ENCODE results near the gene CHST14. TPM values are rescaled to one million over a fixed set of nuclear protein-coding genes. Genes with fewer than 3 reads are reported as not detected.

Gene CHST14, protein sequence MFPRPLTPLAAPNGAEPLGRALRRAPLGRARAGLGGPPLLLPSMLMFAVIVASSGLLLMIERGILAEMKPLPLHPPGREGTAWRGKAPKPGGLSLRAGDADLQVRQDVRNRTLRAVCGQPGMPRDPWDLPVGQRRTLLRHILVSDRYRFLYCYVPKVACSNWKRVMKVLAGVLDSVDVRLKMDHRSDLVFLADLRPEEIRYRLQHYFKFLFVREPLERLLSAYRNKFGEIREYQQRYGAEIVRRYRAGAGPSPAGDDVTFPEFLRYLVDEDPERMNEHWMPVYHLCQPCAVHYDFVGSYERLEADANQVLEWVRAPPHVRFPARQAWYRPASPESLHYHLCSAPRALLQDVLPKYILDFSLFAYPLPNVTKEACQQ
- 10 to 100 TPM in 1 of 3 donors, 1 to 10 TPM in 2; 8.8 to 10.8 (median 9.3) TPM for total RNA-seq

DNA sequence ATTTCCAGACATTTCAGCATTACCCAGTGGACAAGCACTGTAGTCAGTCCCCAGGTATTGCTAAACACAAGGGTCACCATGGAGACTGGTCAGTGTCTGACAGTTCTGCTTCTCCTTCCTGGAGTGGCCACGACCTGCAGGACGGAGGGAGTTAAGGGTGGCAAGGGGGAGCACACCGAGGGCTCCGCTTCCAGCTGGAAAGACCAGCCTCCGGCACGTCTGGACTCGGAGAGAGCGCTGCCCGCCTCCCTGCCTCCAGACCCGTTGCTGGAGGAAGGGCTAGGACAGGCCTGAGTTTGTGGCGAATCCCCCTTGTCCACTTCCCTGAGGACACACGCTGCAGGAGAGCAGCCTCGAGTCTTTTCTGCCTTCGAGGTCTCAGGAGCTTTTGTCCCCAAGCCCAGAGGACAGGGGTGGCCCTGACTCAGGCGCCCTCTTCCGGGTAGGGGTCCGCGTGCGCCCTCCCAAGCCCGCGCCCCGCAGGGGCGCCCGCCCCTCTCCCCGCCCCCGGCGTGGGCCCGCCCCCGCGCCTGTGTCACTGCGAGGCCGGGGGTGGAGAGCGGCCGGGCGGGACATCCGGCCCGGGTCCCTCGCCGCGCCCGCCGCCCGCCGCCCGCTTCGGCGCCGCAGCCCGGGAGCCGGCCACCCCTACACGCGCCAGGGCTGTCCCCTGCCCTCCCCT, at the start of gene CHST14:
CHST14 (plus strand) TSS at position 562 of the 682 bp plus-strand sequence. CDS start 230 bp downstream, outside the sequence.
- DNase-seq (ENCODE audit: low spot score in 2 of 2), result peak in 1 of 2 donors; percentile 26
- intact Hi-C loops (cut with DNase I; ENCODE audit: low total_unique reads), result no loop called here

DNA sequence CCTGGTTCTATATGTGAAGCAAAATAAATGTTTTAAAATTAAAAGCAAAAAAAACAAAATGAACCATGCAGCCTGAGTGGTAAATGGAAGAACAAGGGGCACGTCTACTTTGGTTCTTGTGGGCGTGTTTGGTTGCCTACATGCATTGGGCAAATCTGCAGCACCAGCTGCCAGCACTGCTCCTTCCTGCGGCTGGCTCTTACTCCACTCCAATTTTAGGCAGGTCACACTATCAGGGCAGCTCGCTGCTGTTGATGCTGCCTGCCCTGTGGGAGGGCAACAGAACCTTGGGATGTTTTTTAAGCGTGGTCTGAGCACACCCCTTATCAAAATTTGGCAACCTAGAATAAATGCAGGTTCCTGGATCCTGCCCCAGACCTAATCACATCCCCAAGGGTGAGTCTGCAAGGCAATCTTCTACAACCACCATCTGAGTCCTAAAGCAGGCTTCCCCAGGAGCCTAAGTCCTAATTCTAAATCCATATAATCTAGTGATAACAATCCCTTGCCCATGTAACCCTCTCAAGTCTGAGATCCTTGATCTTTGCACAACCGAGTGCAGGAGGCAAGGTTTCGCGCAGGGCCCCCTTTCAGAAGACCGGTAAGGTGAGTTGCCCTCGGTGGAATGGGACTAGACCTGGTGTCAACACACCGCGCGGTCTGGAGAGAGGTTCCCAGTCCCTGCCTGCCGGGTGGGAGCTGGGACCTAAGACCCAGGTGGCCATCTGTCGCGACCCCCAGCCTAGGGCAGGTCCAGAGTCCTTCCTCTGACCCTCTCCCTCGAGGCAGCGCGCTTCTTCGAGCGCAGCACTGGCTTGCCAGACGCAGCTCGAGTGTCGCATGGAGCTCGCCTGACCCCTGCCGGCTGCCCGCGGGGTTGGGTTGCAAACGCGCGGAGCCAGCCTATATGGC, 49.3 kb upstream of the CHST14 start:
- Histone ChIP-seq H3K36me3 (no peaks in the 10 kb centered on the region), H3K9me3 (no peaks in the 10 kb centered on the region), H3K27ac (peak overlapping the region; percentile 73 to 80), H3K4me1 (peaks cover 0 to 7% of the 10 kb centered on the region in 2 donors), H3K27me3 (no peaks in the 10 kb centered on the region), H3K4me3 (peak overlapping the region in 1 of 3 donors; percentile 23)
- DNase-seq (ENCODE audit: low spot score in 2 of 2), result peak in 1 of 2 donors; percentile 81
- TF ChIP-seq, protein P1, sequence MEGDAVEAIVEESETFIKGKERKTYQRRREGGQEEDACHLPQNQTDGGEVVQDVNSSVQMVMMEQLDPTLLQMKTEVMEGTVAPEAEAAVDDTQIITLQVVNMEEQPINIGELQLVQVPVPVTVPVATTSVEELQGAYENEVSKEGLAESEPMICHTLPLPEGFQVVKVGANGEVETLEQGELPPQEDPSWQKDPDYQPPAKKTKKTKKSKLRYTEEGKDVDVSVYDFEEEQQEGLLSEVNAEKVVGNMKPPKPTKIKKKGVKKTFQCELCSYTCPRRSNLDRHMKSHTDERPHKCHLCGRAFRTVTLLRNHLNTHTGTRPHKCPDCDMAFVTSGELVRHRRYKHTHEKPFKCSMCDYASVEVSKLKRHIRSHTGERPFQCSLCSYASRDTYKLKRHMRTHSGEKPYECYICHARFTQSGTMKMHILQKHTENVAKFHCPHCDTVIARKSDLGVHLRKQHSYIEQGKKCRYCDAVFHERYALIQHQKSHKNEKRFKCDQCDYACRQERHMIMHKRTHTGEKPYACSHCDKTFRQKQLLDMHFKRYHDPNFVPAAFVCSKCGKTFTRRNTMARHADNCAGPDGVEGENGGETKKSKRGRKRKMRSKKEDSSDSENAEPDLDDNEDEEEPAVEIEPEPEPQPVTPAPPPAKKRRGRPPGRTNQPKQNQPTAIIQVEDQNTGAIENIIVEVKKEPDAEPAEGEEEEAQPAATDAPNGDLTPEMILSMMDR (IDR thresholded peaks at IDR 0.05), result peak; percentile 81 to 97 (median 93)
- TF ChIP-seq POLR2AphosphoS5 (IDR thresholded peaks at IDR 0.05), result peak in 1 of 3 donors; percentile 54
- no peak for TF ChIP-seq POLR2A (IDR thresholded peaks at IDR 0.05)
- intact Hi-C loops (cut with DNase I; ENCODE audit: low total_unique reads), result loop anchor here (10.0 kb wide), 1 partner anchor 57 kb away; no protein-coding TSS in a partner anchor

More for the DNA sequence above, at the start of gene CHST14:
- Histone ChIP-seq H3K27me3 (no peaks in the 10 kb centered on the region), H3K27ac (peak within 1 kb of the TSS; percentile 86 to 94), H3K9me3 (no peaks in the 10 kb centered on the region), H3K4me1 (no peaks in the 10 kb centered on the region), H3K36me3 (no peaks in the 10 kb centered on the region), H3K4me3 (peak within 1 kb of the TSS; percentile 87 to 93 (median 90))
- TF ChIP-seq POLR2AphosphoS5 (IDR thresholded peaks at IDR 0.05), result peak in 1 of 3 donors; percentile 8
- peak; percentile 20 for TF ChIP-seq POLR2A (IDR thresholded peaks at IDR 0.05)
- TF ChIP-seq, protein P1 (IDR thresholded peaks at IDR 0.05), result no peak

DNA sequence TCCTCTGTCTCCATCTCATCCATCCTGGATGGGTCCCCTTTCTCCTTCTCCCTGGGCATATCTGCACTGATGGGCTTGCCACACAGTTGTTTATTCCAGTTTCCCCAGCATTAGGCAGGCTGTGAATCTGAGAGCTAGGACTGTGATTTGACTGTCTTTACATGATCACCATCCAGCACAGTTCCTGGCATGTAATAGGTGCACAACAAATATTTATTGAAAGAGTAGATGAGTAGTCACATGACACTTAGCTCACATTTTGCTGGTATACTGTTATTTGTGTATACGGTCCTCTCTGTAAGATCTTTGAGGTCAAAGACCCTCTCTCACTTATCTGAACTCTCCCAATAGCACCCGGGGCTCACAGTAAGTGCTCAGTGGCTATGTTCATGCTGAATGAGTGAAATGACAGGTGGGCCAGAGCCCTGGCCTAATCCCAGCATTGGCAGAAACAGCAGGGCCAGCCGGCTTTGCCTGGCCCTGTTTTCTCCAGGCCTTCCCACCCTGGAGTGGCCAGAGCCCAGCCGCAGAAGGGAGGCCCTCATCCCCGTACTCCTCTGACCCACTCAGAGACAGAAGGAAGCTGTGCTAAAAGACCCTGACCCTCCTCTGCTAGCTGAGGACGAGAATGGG, 46.2 kb upstream of the CHST14 start:
- TF ChIP-seq, protein P1 (IDR thresholded peaks at IDR 0.05), result no peak
- TF ChIP-seq POLR2A (IDR thresholded peaks at IDR 0.05), result no peak
- no peak for TF ChIP-seq POLR2AphosphoS5 (IDR thresholded peaks at IDR 0.05)
- no peak for DNase-seq (ENCODE audit: low spot score in 2 of 2)
- Histone ChIP-seq H3K36me3 (no peaks in the 10 kb centered on the region), H3K27me3 (no peaks in the 10 kb centered on the region), H3K4me3 (no peak overlapping the region), H3K9me3 (no peaks in the 10 kb centered on the region), H3K4me1 (peaks cover 0 to 7% of the 10 kb centered on the region in 2 donors), H3K27ac (no peak overlapping the region)
- intact Hi-C loops (cut with DNase I; ENCODE audit: low total_unique reads), result loop anchor here (5.0 to 10.0 kb wide), 2 partner anchors 60 to 833 kb away; no protein-coding TSS in a partner anchor

DNA sequence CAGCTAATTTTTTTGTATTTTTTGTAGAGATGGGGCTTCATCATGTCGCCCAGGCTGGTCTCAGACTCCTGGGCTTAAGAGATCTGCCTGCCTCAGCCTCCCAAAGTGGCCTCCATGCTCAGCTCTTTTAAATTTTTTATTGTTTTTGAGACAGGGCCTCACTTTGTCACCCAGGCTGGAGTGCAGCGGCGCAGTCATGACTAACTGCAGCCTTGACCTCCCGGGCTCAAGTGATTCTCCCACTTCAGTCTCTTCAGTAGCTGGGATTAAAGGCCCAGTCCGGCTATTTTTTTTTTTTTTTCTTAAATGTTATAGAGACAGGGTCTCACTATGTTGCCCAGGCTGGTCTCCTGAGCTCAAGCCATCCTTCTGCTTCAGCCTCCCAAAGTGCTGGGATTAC, 45.1 kb upstream of the CHST14 start:
- TF ChIP-seq, protein P1 (IDR thresholded peaks at IDR 0.05), result no peak
- TF ChIP-seq POLR2A (IDR thresholded peaks at IDR 0.05) (no peak), POLR2AphosphoS5 (IDR thresholded peaks at IDR 0.05) (no peak)
- Histone ChIP-seq H3K36me3 (no peaks in the 10 kb centered on the region), H3K4me1 (peaks cover 0 to 7% of the 10 kb centered on the region in 2 donors), H3K4me3 (no peak overlapping the region), H3K27me3 (no peaks in the 10 kb centered on the region), H3K9me3 (no peaks in the 10 kb centered on the region), H3K27ac (no peak overlapping the region)
- DNase-seq (ENCODE audit: low spot score in 2 of 2), result no peak
- intact Hi-C loops (cut with DNase I; ENCODE audit: low total_unique reads), result loop anchor here (5.0 to 10.0 kb wide), 2 partner anchors 61 to 832 kb away; no protein-coding TSS in a partner anchor

Data from breast epithelium (tissue), 4 donors.